Activated B cell treated with CpG ODN at 0.5 μM for 24 hours (primary cell): Measurements from ENCODE around the gene RIN3. TPM values are rescaled to one million over a fixed set of nuclear protein-coding genes. Genes with fewer than 3 reads are reported as not detected.
A peak's percentile ranks its signal among the peaks of the same experiment; 100 is the strongest.

Experiments
- ATAC-seq: fragments of 200-7000 bp; cut with Tn5 transposase; one replicate; pipeline ENCODE4 v1.10.0; 2021; ENCODE audit warnings: low read depth, mild to moderate bottlenecking, moderate library complexity
- CTCF ChIA-PET: fragments of 350-600 bp; sonication (Branson Sonifier 250); formaldehyde crosslinking; loops from one replicate; lab custom pipeline; 2021; ENCODE audit warnings: antibody characterized with exemption; lab: Charles Lee
- POLR2A ChIA-PET: fragments of 350-600 bp; sonication (Branson Sonifier 250); formaldehyde crosslinking; loops from one replicate; lab custom pipeline; 2021; ENCODE audit warnings: antibody characterized with exemption; lab: Charles Lee
- DNase-seq: peaks from one replicate; pipeline ENCODE4 v3.0.0; 2022
- H3K27ac Mint-ChIP-seq: one replicate; pipeline ENCODE4 v1.8.0; 2020; ENCODE audit warnings: mixed read lengths
- H3K27me3 Mint-ChIP-seq: one replicate; pipeline ENCODE4 v1.8.0; 2021; ENCODE audit warnings: mixed read lengths
- H3K36me3 Mint-ChIP-seq: one replicate; pipeline ENCODE4 v1.8.0; 2021; ENCODE audit warnings: low read depth, mixed read lengths
- H3K4me1 Mint-ChIP-seq: one replicate; pipeline ENCODE4 v1.8.0; 2021; ENCODE audit warnings: mixed read lengths
- H3K4me3 Mint-ChIP-seq: one replicate; pipeline ENCODE4 v1.8.0; 2020; ENCODE audit warnings: mild to moderate bottlenecking, mixed read lengths
- H3K9me3 Mint-ChIP-seq: one replicate; pipeline ENCODE4 v1.8.0; 2020; ENCODE audit warnings: mixed read lengths
- CTCF ChIP-seq: fragments of 200-600 bp; IDR thresholded peaks from one replicate; pipeline ENCODE4 v1.8.0; 2022; ENCODE audit warnings: antibody characterized with exemption, mild to moderate bottlenecking
- intact Hi-C: fragments of 100-400 bp; cut with micrococcal nuclease; formaldehyde crosslinking; loops from one replicate; pipeline ENCODE4 v1.15.1; 2024
- total RNA-seq: library from RNA; stranded (reverse); gene quantifications from 2 replicates; pipeline ENCODE4 v1.2.3, GENCODE V29; 2022

The RIN3 gene
- total RNA-seq, 1 donor from 2014 or later, result 62.6 TPM

DNA sequence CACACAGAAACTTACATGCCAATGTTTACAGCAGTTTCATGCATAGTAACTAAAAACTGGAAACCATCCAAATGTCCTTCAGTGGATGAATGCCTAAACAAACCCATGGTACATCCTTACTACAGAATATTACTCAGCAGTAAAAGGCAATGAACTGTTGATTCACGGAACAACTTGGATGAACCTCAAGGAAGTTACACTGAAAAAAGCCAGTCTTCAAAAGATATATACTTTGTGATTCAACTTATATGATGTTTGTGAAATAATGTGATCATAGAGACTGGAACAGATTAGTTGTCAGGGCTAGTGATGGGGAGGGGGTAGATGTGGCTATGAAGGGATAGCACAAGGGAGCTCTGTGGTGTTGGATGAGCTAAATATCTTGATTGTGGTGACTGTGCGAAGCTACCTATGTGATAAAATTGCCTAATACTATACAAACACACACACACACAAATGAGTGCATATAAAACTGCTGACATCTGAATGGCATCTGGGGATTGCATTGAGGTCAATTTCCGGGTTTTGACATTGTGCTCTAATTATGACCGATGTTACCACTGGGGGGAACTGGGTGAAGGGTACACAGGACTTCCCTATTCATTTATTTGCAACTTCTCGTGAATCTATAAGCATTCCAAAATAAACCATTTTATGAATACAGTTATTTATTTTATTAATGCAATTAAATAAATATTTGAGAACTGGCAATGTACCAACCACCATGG, 94.3 kb downstream of the RIN3 start:
- Mint-ChIP-seq H3K36me3 (peaks cover 32% of the 10 kb centered on the region), H3K27me3 (no peaks in the 10 kb centered on the region), H3K27ac (no peak overlapping the region), H3K9me3 (peaks cover 6% of the 10 kb centered on the region), H3K4me3 (no peak overlapping the region), H3K4me1 (peaks cover 42% of the 10 kb centered on the region)
- ATAC-seq (no peak), DNase-seq (no peak)
- no peak for TF ChIP-seq CTCF
- ChIA-PET POLR2A (no interaction called here), CTCF (no interaction called here)
- intact Hi-C loops, result loop anchor here (5.0 kb wide), 1 partner anchor 184 kb away; the partner anchor contains the start of gene GOLGA5

GRCh38 chr14:92609955-92610354, 96.4 kb downstream of the RIN3 start:
- ATAC-seq (no peak), DNase-seq (no peak)
- Mint-ChIP-seq H3K27me3 (no peaks in the 10 kb centered on the region), H3K27ac (peak overlapping the region; percentile 32), H3K4me1 (peaks cover 56% of the 10 kb centered on the region), H3K4me3 (no peak overlapping the region), H3K36me3 (peaks cover 32% of the 10 kb centered on the region), H3K9me3 (peaks cover 6% of the 10 kb centered on the region)
- ChIA-PET POLR2A (interaction anchor here (0.7 to 1.4 kb wide), 5 partner anchors 41 to 89 kb away, joined by 3 to 6 read pairs (median 4); no protein-coding TSS in a partner anchor), CTCF (no interaction called here)
- no peak for TF ChIP-seq CTCF
- intact Hi-C loops, result loop anchor here (5.0 kb wide), 1 partner anchor 182 kb away; the partner anchor contains the start of gene GOLGA5

DNA sequence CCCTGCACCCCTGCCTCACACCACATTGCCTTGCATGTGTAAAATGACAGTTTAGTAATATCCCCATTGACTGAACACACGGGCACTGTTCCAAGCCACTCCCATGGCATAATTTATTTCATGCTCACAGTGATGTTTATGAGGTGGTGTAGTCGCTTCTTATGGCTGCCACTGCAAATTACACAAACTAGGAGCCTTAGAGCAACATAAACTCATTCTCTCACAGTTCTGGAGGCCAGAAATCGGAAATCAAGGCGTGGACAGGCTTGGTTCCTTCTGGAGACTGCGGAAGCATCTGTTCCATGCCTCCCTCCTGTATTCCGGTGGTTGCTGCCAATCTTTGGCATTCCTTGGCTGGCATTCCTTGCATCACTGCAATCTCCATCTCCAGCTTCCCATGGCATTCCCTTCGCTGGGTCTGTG, 97.3 kb downstream of the RIN3 start:
- H3K27me3 Mint-ChIP-seq, result no peaks in the 10 kb centered on the region
- intact Hi-C loops, result no loop called here
- no peak overlapping the region for H3K4me3 Mint-ChIP-seq
- no peak for ATAC-seq
- no peak for TF ChIP-seq CTCF
- peaks cover 34% of the 10 kb centered on the region for H3K36me3 Mint-ChIP-seq
- no peak for DNase-seq
- H3K27ac Mint-ChIP-seq, result peak overlapping the region; percentile 14
- ChIA-PET POLR2A (no interaction called here), CTCF (no interaction called here)
- H3K9me3 Mint-ChIP-seq, result peaks cover 6% of the 10 kb centered on the region
- peaks cover 65% of the 10 kb centered on the region for H3K4me1 Mint-ChIP-seq

- no peaks in the 10 kb centered on the region for H3K27me3 Mint-ChIP-seq
- H3K27ac Mint-ChIP-seq, result peak overlapping the region; percentile 75
- DNase-seq (peak; percentile 58), ATAC-seq (peak; percentile 8)
- H3K4me1 Mint-ChIP-seq, result peaks cover 74% of the 10 kb centered on the region
- CTCF ChIA-PET, result interaction anchor here (0.7 to 5.0 kb wide), 18 partner anchors 9 to 478 kb away, joined by 3 to 71 read pairs (median 4); no protein-coding TSS in a partner anchor
- POLR2A ChIA-PET, result interaction anchor here (0.6 to 5.1 kb wide), 9 partner anchors 18 to 89 kb away, joined by 3 to 135 read pairs (median 3); no protein-coding TSS in a partner anchor
- peaks cover 2% of the 10 kb centered on the region for H3K9me3 Mint-ChIP-seq
- peak overlapping the region; percentile 46 for H3K4me3 Mint-ChIP-seq
- H3K36me3 Mint-ChIP-seq, result peaks cover 25% of the 10 kb centered on the region
- intact Hi-C loops, result loop anchor here (1.0 kb wide), 1 partner anchor 68 kb away; no protein-coding TSS in a partner anchor
- TF ChIP-seq CTCF, result no peak
These were observed 99.6 kb downstream of the RIN3 start for GRCh38 chr14:92613008-92613658.
